HG03175 (cell line): ENCODE measurements around the gene TAPBP.

Experiments used
- ATAC-seq: cut with Tn5 transposase; IDR thresholded peaks from one replicate; pipeline ENCODE4 v1.9.1; 2021; ENCODE audit warnings: mild to moderate bottlenecking, moderate library complexity; ENCODE audit not compliant: unreplicated experiment

TAPBP gene

DNA sequence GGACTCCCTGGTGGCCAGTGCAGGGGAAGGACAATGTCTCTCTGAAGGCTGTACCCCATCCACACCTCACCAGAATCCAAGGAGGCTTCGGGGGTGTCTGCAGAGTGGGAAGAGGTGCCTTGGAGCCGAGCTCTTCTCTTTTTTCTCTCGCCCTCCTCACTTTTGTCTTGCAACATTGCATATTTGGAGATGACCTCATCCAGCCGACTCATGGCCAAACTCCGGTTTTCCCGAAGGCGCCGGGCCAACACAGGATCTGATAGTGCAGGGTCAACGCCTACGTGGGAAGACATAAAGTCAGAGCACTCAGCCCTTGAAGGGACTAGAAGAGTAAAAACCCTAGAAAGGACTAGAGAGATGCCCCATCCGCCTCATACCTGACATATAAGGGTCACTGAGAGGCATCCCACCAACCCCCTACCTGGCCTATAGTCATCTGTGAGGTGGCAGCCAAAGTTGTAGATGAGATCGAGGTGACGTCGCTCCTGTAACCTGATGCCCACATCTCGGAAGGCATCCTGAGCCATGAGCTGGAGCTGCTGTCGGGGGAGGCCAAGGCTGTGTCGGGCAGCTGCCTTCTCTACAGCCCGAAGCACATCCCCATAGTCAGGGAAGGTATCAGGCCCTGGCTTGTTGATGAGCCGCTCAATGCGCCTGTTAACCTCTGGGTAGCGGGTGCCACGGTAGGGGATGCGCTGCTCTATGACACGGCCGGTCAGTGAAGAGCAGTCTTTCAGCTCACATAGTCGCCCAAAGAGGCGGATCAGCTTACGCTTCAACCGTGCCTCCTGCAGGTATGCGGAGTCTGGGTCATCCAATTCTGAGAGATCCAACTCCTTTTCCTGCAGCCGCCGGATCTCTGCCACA lies 6.7 kb upstream of the TAPBP start:
- ATAC-seq: no peak

DNA sequence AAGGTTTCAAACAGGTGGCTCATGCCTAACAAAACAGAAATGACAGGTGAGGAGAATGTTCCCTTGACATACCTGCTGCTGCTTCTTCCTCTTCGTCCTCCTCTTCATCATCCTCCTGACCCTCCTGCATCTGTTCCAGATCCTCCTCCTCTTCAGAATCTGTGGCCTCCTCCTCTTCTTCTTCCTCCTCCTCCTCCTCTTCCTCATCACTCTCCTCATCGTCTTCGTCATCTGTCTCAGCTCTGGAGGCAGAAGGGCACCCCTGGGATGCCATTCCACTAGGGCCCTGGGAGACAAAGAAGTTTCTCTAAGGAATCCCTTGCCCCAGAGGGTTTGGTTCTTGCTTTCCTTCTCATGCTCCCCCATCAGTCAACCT lies 6.0 kb upstream of the TAPBP start:
- no peak for ATAC-seq

DNA sequence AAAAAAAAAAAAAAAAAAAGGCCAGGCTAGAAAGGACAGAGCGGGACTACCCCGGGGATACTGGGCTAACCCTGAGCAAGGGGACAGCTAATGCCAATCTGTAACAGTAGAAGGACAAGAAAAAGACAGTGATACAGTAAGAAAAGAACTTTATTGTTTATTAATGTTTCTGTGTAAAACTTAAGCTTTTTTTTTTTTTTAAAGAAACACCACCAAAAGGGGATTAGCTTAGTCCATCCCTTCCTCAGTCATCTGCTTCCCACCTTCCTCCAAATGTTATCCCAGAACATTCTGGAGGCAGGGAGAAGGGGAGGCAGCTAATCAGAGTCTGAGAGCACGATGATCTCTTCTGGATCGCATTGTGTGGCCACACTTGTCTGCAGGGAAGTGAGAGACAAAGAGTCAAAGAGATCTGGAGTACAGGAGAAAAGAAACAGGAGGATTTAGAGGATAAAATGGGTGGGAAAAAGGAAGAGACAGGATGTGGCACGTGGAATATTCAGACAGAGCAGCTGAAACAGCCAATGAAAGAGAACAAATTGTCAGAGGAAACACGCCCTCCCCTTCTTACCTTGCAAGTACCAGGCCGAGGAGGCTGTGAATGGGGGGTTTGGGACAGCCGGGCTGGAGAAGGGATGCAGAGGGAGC lies 4.7 kb upstream of the TAPBP start:
- no peak for ATAC-seq

- peak; percentile 57 for ATAC-seq
Observed at GRCh38 chr6:33317669-33318425, 4.0 kb upstream of the TAPBP start, which contains the start of gene ZBTB22. TSS of gene ZBTB22 (minus strand) at chr6:33317744. CDS start at chr6:33316916, 828 bp downstream.

GRCh38 chr6:33317419-33317668 lies 3.5 kb upstream of the TAPBP start:
- ATAC-seq: no peak

- ATAC-seq: no peak
Observed at GRCh38 chr6:33316603-33317418, 2.9 kb upstream of the TAPBP start.

- ATAC-seq: no peak
Observed at GRCh38 chr6:33315793-33316602, 2.1 kb upstream of the TAPBP start.

DNA sequence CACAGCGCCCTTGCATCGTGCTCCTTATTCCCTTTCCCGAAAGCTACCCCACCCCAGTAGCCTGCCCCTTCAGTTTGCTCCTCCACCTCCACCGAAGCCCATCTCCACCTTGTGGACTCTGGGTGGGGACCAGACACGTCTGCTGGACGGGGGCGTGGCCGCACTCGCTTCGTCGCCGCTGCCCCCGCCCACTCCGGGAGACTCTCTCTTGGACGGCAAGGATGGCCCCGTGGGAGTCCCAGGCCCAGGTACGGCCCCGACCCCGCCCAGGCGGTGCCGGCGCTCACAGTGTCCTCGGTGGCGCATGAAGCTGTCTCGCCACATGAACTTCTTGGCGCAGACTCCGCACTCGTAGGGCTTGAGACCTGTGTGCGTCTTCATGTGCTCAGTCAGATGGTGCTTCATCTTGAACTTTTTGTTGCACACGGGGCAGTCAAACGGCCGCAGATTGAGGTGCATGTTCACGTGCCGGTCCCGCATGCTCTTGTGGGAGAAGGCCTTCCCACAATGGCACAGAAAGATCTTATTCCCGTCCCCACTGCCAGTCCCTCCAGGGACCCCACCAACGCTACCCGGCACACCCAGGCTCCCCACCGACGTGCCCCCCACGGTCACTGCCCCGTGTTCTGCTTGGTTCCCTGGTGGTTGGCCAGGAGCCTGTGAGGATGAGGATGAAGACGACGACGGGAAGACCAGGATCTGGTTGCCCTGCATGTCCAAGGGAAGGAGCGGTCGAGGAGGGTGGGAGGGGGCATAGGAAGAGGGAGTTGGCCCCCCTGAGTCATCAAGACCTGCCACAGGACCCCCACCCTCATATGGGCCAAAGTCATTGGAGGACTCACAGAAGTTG lies 1.3 kb upstream of the TAPBP start:
- ATAC-seq: no peak

GRCh38 chr6:33314515-33314942 lies 651 bp upstream of the TAPBP start:
- ATAC-seq: peak; percentile 25

GRCh38 chr6:33313105-33313708 lies 671 bp downstream of the TAPBP start:
- no peak for ATAC-seq

DNA sequence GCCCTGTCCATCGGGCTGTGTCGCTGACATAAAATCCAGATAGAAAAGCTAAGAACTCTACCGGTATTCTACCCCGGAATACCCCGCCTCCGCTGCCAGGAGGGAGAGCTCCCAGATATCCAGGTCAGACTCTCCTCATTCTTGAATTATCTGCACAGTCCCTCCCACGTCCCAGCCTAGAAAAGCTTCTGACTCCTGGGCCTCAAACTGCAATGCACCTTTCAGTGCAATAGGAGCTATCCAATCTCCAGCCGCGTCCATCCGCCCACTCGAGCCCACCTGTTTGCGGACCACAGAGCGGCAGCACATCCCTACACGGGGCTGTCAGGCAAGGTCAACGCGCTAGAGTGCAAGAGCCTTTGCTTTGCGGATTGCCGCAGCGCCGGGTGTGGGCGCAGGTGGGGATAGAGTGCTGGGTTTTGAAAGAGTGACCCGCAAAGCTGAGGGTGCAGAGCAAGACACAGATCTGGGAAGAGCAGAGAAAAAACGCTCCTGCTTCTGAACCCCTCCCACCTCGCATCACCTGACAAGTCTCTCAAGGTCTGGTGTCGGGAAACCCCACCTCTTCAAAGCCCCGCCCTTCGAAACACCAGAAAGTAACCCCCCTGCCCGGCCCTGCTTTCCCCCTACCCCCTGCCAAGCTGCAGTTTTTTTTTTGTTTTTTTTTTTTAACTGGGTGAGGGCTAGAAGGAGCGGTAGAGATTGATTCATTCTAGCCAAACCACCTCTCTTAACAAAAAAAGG lies 1.3 kb downstream of the TAPBP start:
- ATAC-seq: peak; percentile 31

DNA sequence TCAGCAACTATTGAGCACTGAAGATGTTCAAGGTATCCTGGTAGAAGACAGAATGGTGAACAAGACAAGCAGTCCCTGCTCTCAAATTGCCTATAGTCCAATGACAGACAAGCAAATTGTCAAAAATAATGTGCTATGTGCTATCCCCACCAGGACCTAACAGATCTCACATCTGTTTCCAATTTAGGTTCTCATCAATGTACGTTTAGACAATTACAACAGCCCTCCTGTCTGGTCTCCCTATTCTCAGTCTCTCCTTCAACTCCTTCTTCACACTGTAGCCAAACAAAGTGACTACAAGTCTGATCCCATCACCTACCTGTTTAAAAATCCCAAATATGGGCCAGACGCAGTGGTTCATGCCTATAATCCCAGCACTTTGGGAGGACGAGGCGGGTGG lies 7.5 kb downstream of the TAPBP start:
- ATAC-seq: no peak

GRCh38 chr6:33305052-33305451 lies 8.8 kb downstream of the TAPBP start:
- ATAC-seq: no peak

DNA sequence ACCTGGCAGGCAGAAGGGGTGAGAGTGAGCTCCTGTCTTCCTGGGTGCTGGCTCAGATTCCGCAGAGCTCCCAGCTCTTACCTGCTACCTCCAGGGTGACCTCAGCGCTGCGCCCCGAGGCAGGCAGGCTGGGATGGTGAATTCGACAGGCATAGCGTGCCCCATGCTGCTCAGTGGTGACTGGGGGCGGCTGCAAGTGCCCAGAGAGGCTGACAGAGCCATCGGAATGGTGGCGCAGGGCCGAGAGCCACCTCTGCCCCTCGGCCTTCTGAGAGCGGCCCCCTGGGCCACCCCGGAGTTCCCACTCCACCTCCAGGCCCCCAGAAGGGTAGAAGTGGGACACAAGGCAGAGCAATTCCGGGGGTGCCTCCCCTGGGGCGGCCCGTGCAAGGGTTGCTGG lies 9.7 kb downstream of the TAPBP start:
- ATAC-seq: no peak

DNA sequence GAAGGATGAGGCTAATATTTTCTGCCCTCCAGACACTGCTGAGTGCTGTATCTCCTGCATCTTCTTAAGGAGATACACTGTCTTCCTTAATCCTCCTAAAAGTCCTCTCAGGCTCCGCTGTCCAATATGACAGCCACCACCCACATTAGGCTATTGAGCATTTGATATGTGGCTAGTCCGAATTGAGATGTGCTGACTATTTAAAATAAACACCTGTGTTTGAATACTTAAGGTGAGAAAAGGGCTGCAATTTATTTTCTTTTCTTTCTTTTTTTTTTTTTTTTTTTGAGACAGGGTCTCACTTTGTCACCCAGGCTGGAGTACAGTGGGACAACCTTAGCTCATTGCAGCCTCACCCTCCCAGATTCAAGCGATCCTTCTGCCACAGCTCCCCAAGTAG lies 12.0 kb downstream of the TAPBP start:
- ATAC-seq: no peak

GRCh38 chr6:33299237-33299944 lies 14.5 kb downstream of the TAPBP start:
- ATAC-seq: peak; percentile 79

DNA sequence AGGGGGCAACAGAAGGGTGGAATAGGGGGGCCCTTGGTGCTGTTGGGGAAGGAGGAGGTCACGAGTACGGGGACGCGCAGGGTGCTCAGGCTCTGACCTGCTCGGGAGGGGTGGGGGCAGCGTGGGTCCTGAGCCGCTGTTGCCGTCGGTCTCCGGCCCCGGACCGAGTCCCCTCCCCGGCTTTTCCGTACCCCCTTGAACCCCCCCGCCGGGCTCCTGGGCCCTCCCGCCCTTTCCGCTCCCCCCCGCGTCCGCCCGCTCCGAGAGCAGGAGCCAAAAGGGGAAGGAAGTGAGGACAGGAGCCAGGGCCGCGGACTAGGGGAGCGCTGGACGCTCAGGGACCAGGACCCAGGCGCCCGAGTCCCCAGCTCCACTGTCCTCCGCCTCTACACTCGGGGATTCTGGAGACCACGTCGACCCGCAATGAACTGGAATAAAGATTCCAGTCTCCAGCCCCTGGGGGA lies 15.1 kb downstream of the TAPBP start, which contains the start of gene RGL2:
Gene RGL2, minus strand, starts transcription at position 170 of the 464 bp plus-strand sequence. CDS start 332 bp downstream, outside the sequence.
- peak; percentile 28 for ATAC-seq
